Left hindlimb (tissue), 1 donor: ENCODE data around the gene CLN6.
"Not testable (repeated sequence)": the region's sequence is repeated elsewhere in the genome, so short reads cannot be mapped to it uniquely, and the experiment has no call there.

Experiments
- DNase-seq: peaks from one replicate; pipeline ENCODE4 v3.0.0-alpha.2; 2018

Gene CLN6

GRCh38 chr15:68252925-68253534 lies 23.5 kb upstream of the CLN6 start:
- DNase-seq: no peak

GRCh38 chr15:68249058-68249713 lies 19.7 kb upstream of the CLN6 start:
- DNase-seq: no peak

- DNase-seq: no peak
Measured at GRCh38 chr15:68244235-68244634, 14.7 kb upstream of the CLN6 start.

- no peak for DNase-seq
Measured at GRCh38 chr15:68241088-68241935, 11.8 kb upstream of the CLN6 start.

GRCh38 chr15:68239025-68239424 lies 9.5 kb upstream of the CLN6 start:
- DNase-seq: no peak

- DNase-seq: no peak
Measured at GRCh38 chr15:68235022-68235421, 5.5 kb upstream of the CLN6 start.

GRCh38 chr15:68234520-68234919 lies 5.0 kb upstream of the CLN6 start:
- not testable (repeated sequence) for DNase-seq

- DNase-seq: no peak
Measured at GRCh38 chr15:68234060-68234459, 4.5 kb upstream of the CLN6 start.

- no peak for DNase-seq
Measured at GRCh38 chr15:68232937-68233336, 3.4 kb upstream of the CLN6 start.

- no peak for DNase-seq
Measured at GRCh38 chr15:68232449-68232848, 2.9 kb upstream of the CLN6 start.

GRCh38 chr15:68231102-68231818 lies 1.7 kb upstream of the CLN6 start:
- DNase-seq: no peak

- no peak for DNase-seq
Measured at GRCh38 chr15:68230157-68231100, 901 bp upstream of the CLN6 start.

GRCh38 chr15:68228971-68229385 lies 550 bp downstream of the CLN6 start:
- no peak for DNase-seq

GRCh38 chr15:68228143-68228970 lies 1.2 kb downstream of the CLN6 start:
- no peak for DNase-seq

GRCh38 chr15:68227643-68228142 lies 1.8 kb downstream of the CLN6 start:
- DNase-seq: no peak

GRCh38 chr15:68225442-68225841 lies 4.1 kb downstream of the CLN6 start:
- not testable (repeated sequence) for DNase-seq

- DNase-seq: no peak
Measured at GRCh38 chr15:68224546-68225250, 4.8 kb downstream of the CLN6 start.

- no peak for DNase-seq
Measured at GRCh38 chr15:68224108-68224507, 5.4 kb downstream of the CLN6 start.

GRCh38 chr15:68223171-68223570 lies 6.4 kb downstream of the CLN6 start:
- DNase-seq: no peak

- not testable (repeated sequence) for DNase-seq
Measured at GRCh38 chr15:68222432-68222743, 7.1 kb downstream of the CLN6 start.
